PFSK-1 (cell line): ENCODE data around the gene MINDY4.
A peak's percentile ranks its signal among the peaks of the same experiment; 100 is the strongest.

Experiments
- FOXP2 ChIP-seq: optimal IDR thresholded peaks from 2 replicates; pipeline ENCODE3; 2011; ENCODE audit warnings: borderline replicate concordance, control low read depth, inconsistent platforms; ENCODE audit not compliant: insufficient read depth; ENCODE audit errors: extremely low read length, extremely low read depth
- POLR2AphosphoS5 ChIP-seq: IDR thresholded peaks from 2 replicates; pipeline ENCODE4 v1.6.1; 2012; ENCODE audit warnings: low read depth, mild to moderate bottlenecking, control low read depth, low read length, moderate library complexity
- REST ChIP-seq, 2 experiments: IDR thresholded peaks; 2 replicates each; pipeline versions ENCODE4 v1.6.1 to v1.8.0; 2011 to 2012; ENCODE audit warnings: low read depth in 2 of 2, low read length in 2 of 2, control low read depth in 1 of 2, inconsistent platforms in 1 of 2, mild to moderate bottlenecking in 1 of 2, moderate library complexity in 1 of 2; ENCODE audit not compliant: insufficient read depth in 1 of 2
- SIN3A ChIP-seq: IDR thresholded peaks from 2 replicates; pipeline ENCODE4 v1.6.1; 2012; ENCODE audit warnings: mild to moderate bottlenecking, low read length, moderate library complexity, borderline replicate concordance; ENCODE audit not compliant: insufficient read depth
- TAF1 ChIP-seq: IDR thresholded peaks from 2 replicates; pipeline ENCODE4 v1.6.1; 2012; ENCODE audit warnings: low read length, control low read depth, borderline replicate concordance; ENCODE audit not compliant: insufficient read depth

The MINDY4 gene

GRCh38 chr7:30938435-30939316 lies 167.5 kb downstream of the MINDY4 start:
- TF ChIP-seq TAF1 (no peak), FOXP2 (peak; percentile 67)

- TF ChIP-seq FOXP2 (no peak), POLR2AphosphoS5 (no peak), TAF1 (no peak), SIN3A (no peak), REST (IDR thresholded peaks at IDR 0.05; ENCODE audit: insufficient read depth in 1 of 2, low read depth in 2 of 2, low read length in 2 of 2) (no peak)
Measured at GRCh38 chr7:30941582-30942323, 170.5 kb downstream of the MINDY4 start.
